ENCODE measurements around the gene TMA16. TPM values are rescaled to one million over a fixed set of nuclear protein-coding genes. Genes with fewer than 3 reads are reported as not detected.

TMA16 gene
- total RNA-seq, 1 experiment from 2014 or later = 49.1 TPM

DNA sequence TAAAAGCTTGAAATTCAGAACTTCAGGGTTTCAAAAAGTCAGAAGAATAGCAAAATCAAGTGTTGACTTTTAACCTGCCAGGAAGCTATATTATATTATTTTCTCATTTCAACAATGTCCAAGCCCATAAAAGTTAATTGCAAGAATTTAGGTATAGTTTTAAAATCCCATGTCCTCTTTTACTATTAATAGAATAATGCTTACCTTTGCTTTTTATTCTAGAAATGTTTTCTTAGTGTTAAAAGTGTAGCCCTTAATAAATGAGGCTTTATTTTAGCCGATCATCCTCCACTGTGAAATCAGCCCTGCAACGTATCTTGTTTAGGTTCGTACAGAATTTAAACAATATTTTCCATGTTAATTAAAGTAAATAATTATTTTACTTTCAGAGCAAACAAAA lies 31.5 kb downstream of the TMA16 start:
- no peaks in the 10 kb centered on the region for H3K27me3 ChIP-seq (ENCODE audit: low read length)
- ATAC-seq = no peak
- ChIA-PET POLR2A (ENCODE audit: unreplicated experiment) (no interaction called here), CTCF (no interaction called here)
- no peak for DNase-seq
- H3K9me3 ChIP-seq (ENCODE audit: low read length) = no peaks in the 10 kb centered on the region
- H4K20me1 ChIP-seq (ENCODE audit: low read length) = no peaks in the 10 kb centered on the region
- intact Hi-C loops (cut with micrococcal nuclease) = no loop called here
- H3K27ac ChIP-seq (ENCODE audit: low read length) = no peak overlapping the region
- H3K79me2 ChIP-seq (ENCODE audit: low read length) = no peaks in the 10 kb centered on the region
- no peak overlapping the region for H3K9ac ChIP-seq (ENCODE audit: low read length)
- BruUV-seq (replicated peaks) = no TSS peak
- H2AFZ ChIP-seq (ENCODE audit: low read length) = no peak overlapping the region
- H3K4me1 ChIP-seq (ENCODE audit: insufficient read depth, low read length) = peaks cover 5% of the 10 kb centered on the region; the same call in 1 of the 2 replicates
- H3F3A ChIP-seq (ENCODE audit: low read length, unreplicated experiment) = no peaks in the 10 kb centered on the region
- no peak for TF ChIP-seq EZH2 (IDR thresholded peaks at IDR 0.05; ENCODE audit: low read length, unreplicated experiment)
- TF ChIP-seq, protein P1, sequence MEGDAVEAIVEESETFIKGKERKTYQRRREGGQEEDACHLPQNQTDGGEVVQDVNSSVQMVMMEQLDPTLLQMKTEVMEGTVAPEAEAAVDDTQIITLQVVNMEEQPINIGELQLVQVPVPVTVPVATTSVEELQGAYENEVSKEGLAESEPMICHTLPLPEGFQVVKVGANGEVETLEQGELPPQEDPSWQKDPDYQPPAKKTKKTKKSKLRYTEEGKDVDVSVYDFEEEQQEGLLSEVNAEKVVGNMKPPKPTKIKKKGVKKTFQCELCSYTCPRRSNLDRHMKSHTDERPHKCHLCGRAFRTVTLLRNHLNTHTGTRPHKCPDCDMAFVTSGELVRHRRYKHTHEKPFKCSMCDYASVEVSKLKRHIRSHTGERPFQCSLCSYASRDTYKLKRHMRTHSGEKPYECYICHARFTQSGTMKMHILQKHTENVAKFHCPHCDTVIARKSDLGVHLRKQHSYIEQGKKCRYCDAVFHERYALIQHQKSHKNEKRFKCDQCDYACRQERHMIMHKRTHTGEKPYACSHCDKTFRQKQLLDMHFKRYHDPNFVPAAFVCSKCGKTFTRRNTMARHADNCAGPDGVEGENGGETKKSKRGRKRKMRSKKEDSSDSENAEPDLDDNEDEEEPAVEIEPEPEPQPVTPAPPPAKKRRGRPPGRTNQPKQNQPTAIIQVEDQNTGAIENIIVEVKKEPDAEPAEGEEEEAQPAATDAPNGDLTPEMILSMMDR (conservative IDR thresholded peaks at IDR 0.05; ENCODE audit: low read depth, low read length) = no peak
- no peak for TF ChIP-seq EZH2phosphoT487 (IDR thresholded peaks at IDR 0.05; ENCODE audit: borderline replicate concordance, low read length)
- H3K9me2 ChIP-seq (replicated peaks; ENCODE audit: low read length) = no peaks in the 10 kb centered on the region
- no peak overlapping the region for H3K4me3 ChIP-seq (ENCODE audit: low read length)
- peaks cover 26% of the 10 kb centered on the region for H3K36me3 ChIP-seq (ENCODE audit: low read depth, low read length)
- no peak overlapping the region for H3K4me2 ChIP-seq (ENCODE audit: low read length)

- ChIA-PET POLR2A (ENCODE audit: unreplicated experiment) (no interaction called here), CTCF (interaction anchor here (0.7 kb wide), 1 partner anchor 23 kb away, joined by 3 read pairs; no protein-coding TSS in a partner anchor)
- DNase-seq (no peak), ATAC-seq (no peak)
- no peaks in the 10 kb centered on the region for H4K20me1 ChIP-seq (ENCODE audit: low read length)
- no peaks in the 10 kb centered on the region for H3K9me2 ChIP-seq (replicated peaks; ENCODE audit: low read length)
- no peaks in the 10 kb centered on the region for H3K27me3 ChIP-seq (ENCODE audit: low read length)
- no peaks in the 10 kb centered on the region for H3K9me3 ChIP-seq (ENCODE audit: low read length)
- H2AFZ ChIP-seq (ENCODE audit: low read length) = no peak overlapping the region
- no peaks in the 10 kb centered on the region for H3K79me2 ChIP-seq (ENCODE audit: low read length)
- no peak overlapping the region for H3K27ac ChIP-seq (ENCODE audit: low read length)
- H3K4me1 ChIP-seq (ENCODE audit: insufficient read depth, low read length) = peaks cover 5% of the 10 kb centered on the region; the same call in 1 of the 2 replicates
- no TSS peak for BruUV-seq (replicated peaks)
- H3F3A ChIP-seq (ENCODE audit: low read length, unreplicated experiment) = no peaks in the 10 kb centered on the region
- H3K36me3 ChIP-seq (ENCODE audit: low read depth, low read length) = peaks cover 19% of the 10 kb centered on the region
- H3K9ac ChIP-seq (ENCODE audit: low read length) = no peak overlapping the region
- H3K4me2 ChIP-seq (ENCODE audit: low read length) = no peak overlapping the region
- no peak overlapping the region for H3K4me3 ChIP-seq (ENCODE audit: low read length)
- intact Hi-C loops (cut with micrococcal nuclease) = loop anchor here (1.0 kb wide), 1 partner anchor 11 kb away; no protein-coding TSS in a partner anchor
- TF ChIP-seq EZH2phosphoT487 (IDR thresholded peaks at IDR 0.05; ENCODE audit: borderline replicate concordance, low read length) = no peak
- TF ChIP-seq, protein P1 (conservative IDR thresholded peaks at IDR 0.05; ENCODE audit: low read depth, low read length) = no peak
- no peak for TF ChIP-seq EZH2 (IDR thresholded peaks at IDR 0.05; ENCODE audit: low read length, unreplicated experiment)
These were observed 32.7 kb downstream of the TMA16 start for GRCh38 chr4:163527172-163527571.

GRCh38 chr4:163528653-163529052 lies 34.2 kb downstream of the TMA16 start:
- Histone ChIP-seq H3K36me3 (ENCODE audit: low read depth, low read length) (peaks cover 19% of the 10 kb centered on the region), H3K79me2 (ENCODE audit: low read length) (no peaks in the 10 kb centered on the region), H3K27ac (ENCODE audit: low read length) (no peak overlapping the region), H3K27me3 (ENCODE audit: low read length) (no peaks in the 10 kb centered on the region), H4K20me1 (ENCODE audit: low read length) (no peaks in the 10 kb centered on the region), H3K4me3 (ENCODE audit: low read length) (no peak overlapping the region), H3K9ac (ENCODE audit: low read length) (no peak overlapping the region), H3K9me3 (ENCODE audit: low read length) (no peaks in the 10 kb centered on the region), H3K4me2 (ENCODE audit: low read length) (no peak overlapping the region), H3K4me1 (ENCODE audit: insufficient read depth, low read length) (peaks cover 5% of the 10 kb centered on the region; the same call in 1 of the 2 replicates), H3K9me2 (replicated peaks; ENCODE audit: low read length) (no peaks in the 10 kb centered on the region), H3F3A (ENCODE audit: low read length, unreplicated experiment) (no peaks in the 10 kb centered on the region), H2AFZ (ENCODE audit: low read length) (no peak overlapping the region)
- TF ChIP-seq EZH2phosphoT487 (IDR thresholded peaks at IDR 0.05; ENCODE audit: borderline replicate concordance, low read length) (no peak), EZH2 (IDR thresholded peaks at IDR 0.05; ENCODE audit: low read length, unreplicated experiment) (no peak)
- TF ChIP-seq, protein P1 (conservative IDR thresholded peaks at IDR 0.05; ENCODE audit: low read depth, low read length) = no peak
- no TSS peak for BruUV-seq (replicated peaks)
- DNase-seq (no peak), ATAC-seq (no peak)
- CTCF ChIA-PET = no interaction called here
- POLR2A ChIA-PET (ENCODE audit: unreplicated experiment) = no interaction called here
- intact Hi-C loops (cut with micrococcal nuclease) = no loop called here

All from PC-3 (cell line).